Stimulated activated CD8-positive, alpha-beta memory T cell treated with anti-CD3 and anti-CD28 coated beads, Interleukin-12 subunit alpha, Interleukin-12 subunit beta, amount 100 ng/mL, for 1 hour (primary cell): ENCODE results near the gene RASD1.
"Not testable (repeated sequence)": the region's sequence is repeated elsewhere in the genome, so short reads cannot be mapped to it uniquely, and the experiment has no call there.

ENCODE experiments used
- DNase-seq: peaks from one replicate; pipeline ENCODE4 v3.0.0-alpha.2; 2020; ENCODE audit warnings: low read depth

Gene RASD1

DNA sequence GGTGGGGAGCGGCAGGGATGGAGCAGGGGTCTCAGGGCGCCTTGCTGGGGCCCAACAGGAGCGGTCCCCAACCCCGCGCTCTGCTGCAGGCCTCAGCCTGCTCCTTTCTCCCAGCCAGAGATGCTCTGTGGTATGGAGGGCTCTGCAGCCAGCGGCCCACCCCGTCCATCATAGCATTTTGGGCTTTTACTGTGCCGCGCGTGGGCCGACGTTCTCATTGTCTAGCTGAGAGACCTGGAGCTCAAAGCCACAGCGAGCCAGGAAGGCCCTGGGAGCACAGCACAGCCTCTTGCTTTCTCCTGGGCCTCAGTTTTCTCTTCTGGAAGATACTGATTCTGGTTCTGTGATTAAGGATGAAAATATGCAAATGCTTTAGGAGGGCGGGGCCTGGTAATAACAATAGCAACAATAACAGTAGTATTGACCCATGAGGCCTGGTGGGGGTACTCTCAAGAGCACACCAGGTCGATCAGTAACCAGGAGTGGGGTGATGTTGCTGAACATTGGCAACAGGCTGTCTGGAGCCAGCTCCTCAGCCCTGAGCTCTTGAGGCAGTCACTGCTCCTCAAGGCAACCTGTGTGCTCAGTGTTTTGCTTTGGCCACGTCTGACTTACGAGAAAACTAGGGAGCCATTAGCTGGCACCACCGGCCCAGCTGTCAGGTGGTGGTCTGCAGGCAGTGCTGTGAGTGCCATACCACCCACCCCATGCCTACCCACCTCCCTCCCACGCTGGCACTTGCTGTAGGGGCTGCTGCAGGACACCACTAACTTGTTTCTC is 1.1 kb upstream of the RASD1 start:
- no peak for DNase-seq

DNA sequence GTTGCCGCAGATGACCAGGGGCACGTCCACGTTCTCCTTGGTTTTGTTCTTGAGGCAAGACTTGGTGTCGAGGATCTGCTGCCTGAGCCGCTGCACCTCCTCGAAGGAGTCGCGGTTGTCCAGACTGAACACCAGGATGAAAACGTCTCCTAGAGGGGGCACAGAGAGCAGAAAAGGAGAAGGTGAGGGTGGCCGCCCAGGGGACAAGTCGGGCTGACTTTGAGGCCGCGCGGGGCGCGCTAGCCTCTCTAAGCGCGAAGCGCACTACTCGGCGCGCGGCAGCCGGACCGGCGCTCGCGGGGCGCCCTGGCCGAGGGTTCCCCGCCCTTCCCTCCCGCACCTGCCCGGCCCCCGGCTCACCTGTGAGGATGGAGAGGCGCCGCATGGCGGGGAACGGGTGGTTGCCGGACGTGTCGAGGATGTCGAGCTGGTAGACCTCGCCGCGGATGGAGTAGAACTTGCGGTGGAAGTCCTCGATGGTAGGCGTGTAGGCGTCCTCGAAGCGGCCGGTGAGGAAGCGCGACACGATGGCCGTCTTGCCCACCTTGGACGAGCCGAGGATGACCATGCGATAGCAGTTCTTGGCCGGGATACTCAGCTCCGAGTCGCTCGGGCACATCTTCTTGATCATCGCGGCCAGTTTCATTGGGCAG is 533 bp downstream of the RASD1 start:
- no peak for DNase-seq

DNA sequence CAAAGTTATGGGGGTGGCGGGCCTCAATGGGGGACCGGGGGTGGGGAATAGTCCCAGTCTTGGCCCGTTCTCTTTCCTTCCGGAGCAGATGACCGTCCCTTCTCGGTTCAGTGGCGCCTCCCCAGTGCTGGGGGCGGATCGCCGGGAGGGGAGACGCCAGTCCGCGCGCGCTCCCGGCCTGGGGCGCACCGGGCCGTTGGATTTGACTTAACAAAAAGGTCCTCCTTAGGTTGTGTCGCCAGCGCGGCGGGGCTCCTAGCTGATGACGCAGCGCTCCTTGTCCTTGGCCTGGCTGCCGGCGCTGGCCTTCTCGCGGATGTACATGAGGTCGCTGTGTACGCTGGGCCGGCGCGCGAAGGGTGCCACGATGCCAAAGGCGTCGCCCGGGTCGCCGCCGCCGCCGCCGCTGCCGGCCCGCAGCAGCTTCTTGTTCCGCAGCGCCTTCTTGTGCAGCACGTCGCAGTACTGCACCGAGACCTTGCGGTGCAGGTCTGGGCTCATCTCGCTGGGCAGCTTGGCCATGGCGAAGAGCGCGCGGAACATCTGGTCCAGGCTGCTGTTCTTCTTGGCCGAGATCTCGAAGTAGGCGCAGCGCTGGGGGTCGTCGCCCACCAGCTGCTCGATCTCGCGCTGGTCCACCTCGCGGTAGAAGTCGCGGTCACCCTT is 1.2 kb downstream of the RASD1 start:
- DNase-seq: no peak

DNA sequence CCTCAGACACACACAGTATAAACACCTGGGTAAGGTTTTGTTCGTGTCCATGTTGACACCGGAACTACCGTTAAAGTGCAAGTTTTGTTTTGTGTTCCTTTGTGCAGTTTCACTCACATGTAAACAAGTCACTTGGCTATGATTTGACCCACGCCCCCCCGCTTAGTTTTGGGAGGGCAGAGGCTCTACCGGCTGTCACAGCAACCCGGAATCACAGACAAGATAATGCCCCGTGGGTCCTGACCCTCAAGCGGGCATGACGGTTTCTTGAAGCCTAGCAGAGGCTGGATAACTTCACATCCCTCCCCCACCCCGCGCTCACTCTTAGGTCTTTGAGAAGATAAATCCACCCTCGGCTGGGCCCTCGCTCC is 1.7 kb downstream of the RASD1 start:
- DNase-seq: no peak

DNA sequence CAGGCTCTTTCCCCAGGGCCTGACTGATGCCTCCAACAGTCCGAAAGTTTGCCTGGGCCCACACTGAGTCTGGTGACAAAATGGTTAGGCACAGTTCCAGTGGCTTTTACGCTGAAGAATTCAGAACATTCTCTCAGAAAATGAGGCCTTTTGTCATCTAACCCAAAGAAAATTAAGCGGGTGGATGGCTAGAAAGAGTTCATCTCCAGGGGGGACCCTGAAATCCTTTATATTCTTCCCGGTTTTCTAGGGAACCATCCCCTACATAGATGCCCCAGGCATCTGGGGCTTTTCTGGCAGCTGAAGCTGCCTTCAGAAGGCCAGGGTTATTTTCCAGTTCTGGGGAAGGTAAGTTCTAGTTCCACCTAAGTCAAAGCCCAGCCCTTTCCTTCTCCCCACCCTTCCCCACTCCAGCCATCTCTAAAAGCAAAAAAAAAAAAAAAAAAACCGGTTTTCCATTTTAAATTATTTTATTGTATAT is 2.2 kb downstream of the RASD1 start:
- no peak for DNase-seq

DNA sequence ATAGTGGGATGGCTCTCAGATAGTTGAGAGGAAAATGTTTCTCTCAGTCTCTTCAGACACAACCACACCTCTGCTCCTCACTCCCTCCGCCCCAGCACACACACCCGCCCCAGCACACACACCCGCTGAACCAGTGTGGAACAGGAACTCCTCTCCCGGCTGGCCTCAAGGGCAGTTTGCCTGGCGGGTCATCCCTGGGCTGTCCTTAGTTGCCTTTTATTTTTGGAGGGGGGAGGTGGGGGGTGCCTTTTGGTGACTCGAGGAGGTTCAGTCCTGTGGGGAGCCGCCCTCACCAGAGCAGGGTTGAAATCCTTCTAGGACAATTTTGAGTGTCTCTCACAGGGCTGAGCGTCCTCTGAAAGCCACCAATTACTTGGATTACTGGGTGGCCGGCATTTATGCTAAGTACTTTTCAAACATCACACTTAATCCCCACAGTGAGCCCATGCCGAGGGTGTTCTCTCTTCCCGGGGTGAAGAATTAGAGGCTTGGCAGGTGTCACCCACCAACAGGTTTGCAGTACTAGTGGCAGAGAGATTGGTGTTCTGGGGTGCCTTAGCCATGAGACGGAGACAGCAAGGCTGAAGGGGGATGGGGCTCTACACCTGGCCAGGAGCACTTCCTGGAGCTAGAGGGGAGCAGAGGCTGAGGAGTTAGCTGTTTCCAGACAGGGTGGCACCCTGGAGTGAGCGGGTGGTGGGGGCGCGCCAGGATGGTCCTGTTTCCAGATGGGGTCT is 2.8 kb downstream of the RASD1 start:
- no peak for DNase-seq

DNA sequence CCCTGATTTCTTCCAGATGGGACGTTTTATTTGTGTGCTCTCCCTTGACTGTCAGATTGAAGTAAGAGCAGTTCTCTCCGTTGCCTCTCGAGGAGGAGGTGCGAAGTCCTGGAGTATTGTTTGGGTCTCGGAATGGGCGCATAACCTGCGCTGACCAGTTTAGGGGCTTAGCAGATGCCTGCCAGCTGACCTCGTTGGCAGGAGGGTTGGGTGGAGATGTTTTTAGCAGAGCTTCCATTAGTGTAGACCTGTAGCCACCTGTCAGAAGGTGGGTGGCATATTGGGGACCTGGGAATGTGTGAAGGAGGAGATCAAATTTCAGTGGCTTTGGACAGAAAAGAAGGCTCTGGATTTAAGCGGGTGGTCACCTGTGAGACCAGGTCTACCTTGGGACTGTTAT is 3.6 kb downstream of the RASD1 start:
- no peak for DNase-seq

DNA sequence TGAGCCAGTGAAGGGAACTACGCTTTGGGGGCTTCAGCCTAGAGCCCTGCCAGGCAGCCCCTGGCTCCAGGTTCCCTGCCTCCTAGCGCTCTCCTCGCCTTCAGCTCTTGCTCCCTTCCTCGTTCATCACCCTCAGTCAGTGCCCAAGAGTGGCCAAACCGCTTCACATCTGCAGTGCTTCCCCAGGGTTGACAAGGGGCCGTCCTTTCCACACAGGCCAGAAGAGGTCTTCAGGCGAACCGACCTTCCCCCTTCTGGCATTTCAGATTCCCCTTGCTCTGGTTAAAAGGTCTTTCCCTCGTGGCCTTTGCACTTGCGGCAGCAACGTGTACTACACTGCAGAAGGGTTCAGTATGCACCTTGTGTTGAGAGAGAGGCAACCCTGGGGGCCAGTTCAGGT is 4.1 kb downstream of the RASD1 start:
- DNase-seq: no peak

DNA sequence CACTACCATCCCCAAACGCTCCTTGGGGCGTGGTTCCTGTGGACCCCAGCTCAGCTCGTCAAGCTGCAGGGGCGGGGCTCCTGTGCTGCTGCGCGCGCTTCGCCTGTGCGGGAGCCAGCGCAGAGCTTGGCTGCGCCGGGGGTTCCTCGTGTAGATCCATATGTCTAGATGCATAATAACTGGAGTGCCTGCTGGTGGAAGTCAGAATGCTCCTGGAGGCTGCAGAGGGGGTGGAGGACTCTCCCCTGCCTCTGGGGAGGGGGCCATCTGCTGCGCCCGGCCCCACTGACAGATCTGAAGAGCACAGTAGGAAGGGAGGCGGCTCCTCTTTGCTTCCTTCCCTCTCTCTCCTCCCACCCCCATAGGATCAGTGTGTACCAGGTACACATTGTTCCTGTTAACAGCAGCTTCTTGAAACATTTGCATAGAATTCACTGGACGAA is 4.6 kb downstream of the RASD1 start:
- DNase-seq: no peak

DNA sequence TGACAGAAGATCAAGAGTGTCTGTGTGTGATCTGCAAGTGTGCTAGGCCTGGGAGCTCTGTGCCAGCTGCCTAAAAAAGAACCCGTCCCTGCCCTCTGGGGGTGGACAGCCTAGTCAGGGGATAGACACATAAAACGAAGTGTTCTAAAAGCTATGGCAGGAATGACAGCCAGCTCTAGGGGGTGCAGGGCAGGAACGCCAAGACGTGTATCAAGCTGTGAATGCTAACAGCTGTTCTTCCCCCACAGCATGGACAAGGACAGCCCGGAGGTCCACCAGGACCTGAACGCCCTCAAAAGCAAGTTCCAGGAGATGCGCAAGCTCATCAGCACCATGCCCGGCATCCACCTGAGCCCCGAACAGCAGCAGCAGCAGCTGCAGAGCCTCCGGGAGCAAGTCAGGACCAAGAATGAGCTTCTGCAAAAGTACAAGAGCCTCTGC is 5.1 kb downstream of the RASD1 start:
- DNase-seq: no peak

DNA sequence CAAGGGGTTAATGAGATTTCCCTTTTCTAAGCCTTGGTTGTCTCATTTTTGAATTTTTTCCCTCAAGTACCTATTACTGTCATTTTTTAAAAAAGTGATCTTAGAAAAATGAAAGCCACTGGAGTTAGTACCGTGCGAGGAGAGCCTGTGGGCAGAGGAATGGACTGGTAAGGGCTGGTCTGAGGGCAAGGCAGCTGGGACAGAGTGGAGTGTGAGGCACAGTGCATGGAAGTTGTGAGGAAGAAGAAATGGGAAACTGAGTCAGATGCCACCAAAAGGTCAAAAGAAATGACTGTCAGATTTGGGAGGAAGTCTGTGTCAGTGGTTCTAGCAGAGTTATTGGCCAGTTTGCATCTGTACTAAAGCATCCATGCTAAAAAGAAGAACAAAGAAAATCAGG is 8.2 kb downstream of the RASD1 start:
- no peak for DNase-seq

DNA sequence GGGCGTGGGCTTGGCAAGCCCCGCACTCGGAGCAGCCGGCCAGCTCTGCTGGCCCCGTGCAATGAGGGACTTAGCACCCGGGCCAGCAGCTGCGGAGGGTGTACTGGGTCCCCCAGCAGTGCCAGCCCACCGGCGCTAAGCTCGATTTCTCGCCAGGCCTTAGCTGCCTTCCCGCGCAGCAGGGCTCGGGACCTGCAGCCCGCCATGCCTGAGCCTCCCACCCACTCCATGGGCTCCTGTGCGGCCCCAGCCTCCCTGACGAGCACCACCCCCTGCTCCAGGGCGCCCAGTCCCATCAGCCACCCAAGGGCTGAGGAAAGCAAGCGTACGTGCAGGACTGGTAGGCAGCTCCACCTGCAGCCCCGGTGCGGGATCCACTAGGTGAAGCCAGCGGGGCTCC is 9.8 kb downstream of the RASD1 start:
- not testable (repeated sequence) for DNase-seq

DNA sequence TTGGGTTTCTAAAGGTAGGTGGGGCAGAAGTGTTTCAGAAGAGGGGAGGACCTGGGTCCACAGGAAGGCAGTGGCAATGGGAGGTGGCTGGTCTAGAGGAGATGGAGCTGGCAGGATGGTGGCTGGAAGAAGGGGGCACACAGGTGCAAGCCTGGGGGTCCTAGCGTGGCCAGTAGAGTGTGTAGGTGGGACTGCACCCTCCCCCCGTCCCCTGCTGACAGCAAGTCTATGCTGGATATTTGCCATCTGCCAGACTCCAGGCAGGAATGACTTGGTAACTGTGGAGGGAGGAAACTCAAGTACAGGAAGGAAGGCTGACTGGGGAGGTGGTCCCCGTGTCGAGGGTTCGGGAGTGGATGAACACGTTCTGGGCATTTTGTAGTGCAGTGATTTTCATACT is 10.8 kb downstream of the RASD1 start:
- DNase-seq: no peak

DNA sequence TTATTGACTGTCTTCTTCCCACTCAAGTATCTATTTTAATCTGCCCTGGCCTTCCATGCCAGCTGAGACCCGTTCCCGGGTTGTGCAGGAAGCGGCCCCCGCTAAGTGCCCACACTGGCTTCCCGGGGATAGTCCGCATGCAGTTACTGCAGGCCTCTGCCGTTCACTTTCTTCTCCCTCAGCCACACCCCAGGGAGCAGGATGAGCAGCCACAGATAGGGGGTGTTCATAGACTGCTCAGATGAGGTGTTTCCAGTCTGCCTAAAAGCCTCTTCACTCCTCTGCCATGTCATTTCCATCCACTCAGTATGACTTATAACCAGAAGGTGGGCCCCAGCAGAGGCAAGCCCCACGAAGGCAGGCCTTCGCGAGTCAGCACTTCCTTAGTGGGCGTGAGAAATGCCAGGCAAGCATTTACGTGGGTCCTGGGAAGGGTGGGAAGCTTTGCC is 11.7 kb downstream of the RASD1 start:
- DNase-seq: no peak

DNA sequence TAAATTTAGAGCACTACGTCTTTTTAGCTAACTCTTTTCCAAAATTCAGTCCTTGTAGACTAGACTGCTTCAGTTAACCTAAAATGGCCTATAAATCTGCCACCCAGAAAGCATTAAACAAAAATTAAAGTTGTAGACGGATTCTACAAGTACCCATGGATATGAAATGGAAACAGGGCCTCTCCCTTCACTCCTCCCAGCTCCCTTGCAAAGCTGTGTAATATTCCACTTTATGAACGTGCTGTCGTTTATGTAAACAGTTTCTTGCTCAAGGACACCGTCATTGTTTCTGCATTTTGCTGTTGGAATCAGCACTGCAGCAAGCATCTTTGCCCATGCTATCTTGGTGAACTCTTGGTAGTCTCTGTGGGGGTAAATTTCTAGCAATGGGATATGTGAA is 14.3 kb downstream of the RASD1 start:
- DNase-seq: no peak

DNA sequence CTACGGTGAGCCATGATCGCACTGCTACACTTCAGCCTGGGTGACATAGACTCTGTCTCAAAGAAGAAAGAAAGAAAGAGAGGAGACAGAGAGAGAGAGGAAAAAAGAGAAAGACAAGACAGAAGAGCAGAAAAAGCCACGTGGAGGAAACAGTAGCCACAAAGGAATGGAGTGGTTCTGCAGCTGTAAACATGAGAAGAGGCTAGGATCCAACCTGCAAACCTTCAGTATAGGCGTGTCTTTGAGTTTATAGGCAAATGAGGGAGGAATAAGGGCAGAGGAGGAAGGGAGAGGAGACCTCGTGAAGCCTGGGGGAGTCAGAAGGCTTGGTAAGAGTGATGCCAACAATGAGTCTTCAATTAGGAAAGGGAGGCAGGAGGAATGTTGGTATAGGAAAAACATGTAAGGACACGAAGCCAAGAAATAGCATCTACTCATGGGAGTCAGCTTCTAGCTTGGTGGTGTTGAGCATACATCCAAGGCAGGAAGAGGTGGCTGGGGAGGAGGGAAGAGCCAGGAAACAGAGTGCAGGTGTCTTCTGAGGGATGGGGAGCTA is 15.5 kb downstream of the RASD1 start:
- DNase-seq: no peak

DNA sequence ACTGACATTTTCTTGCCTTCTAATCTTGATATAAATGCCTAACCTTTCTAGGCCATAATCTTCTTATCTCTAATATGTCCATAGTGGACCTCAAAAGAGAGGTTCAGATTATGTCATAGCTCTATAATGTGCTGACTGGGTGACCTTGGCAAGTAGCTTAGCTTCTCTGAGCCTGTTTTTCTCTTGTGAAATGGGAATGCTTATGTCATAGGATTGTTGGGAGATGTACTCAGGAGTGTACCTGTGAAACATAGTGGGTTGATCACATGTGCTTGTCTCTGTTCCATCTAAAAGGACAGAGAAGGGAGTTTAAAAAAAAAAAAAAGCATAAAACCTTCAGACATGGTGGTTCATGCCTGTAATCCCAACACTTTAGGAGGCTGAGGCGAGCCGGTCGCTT is 17.0 kb downstream of the RASD1 start:
- no peak for DNase-seq

DNA sequence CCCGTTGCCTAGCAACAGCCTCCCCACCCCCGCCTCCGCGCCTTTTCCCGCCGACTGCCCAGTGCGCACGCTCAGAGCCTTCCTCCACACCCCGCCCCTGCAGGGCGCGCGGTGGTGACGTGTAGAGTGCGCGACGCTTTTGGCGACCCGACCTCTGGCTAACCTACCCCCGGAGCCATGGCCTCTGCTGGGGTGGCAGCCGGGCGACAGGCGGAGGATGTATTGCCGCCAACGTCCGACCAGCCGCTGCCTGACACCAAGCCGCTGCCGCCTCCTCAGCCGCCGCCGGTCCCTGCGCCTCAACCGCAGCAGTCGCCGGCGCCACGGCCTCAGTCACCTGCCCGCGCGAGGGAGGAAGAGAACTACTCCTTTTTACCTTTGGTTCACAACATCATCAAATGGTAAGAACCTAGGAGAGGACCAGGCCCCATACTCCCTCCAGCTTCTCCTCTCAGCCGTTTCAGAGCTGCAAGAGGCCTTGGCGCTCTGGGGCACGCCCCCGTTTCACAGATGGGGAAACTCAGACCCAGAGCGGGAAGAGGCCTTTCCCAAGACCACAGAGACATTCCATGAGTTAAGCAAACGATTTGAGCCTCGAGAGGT is 19.2 kb downstream of the RASD1 start, which contains the start of gene MED9:
Gene MED9, plus strand, starts transcription at position 136 of the 603 bp plus-strand sequence. Its CDS starts 42 bp downstream, at position 178.
- peak; percentile 94 for DNase-seq

DNA sequence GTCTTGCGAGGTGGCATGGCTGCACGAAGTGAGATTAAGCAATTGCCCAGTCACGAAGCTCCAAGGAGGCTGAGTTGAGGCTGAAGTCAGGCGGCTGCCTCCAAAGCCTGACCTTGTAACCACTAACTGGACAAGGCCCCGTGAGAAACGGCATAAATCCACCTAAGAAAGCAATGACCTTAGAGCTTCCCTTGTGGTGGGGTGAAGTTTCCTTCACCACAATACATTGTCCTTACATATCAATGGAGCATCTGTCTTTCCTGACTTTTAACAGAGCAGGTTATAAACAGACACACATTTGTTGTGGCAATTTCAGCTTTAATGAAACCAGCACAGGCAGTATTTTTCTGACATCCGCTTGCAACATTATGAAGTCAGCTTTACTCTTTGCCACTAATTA is 21.9 kb downstream of the RASD1 start:
- no peak for DNase-seq

DNA sequence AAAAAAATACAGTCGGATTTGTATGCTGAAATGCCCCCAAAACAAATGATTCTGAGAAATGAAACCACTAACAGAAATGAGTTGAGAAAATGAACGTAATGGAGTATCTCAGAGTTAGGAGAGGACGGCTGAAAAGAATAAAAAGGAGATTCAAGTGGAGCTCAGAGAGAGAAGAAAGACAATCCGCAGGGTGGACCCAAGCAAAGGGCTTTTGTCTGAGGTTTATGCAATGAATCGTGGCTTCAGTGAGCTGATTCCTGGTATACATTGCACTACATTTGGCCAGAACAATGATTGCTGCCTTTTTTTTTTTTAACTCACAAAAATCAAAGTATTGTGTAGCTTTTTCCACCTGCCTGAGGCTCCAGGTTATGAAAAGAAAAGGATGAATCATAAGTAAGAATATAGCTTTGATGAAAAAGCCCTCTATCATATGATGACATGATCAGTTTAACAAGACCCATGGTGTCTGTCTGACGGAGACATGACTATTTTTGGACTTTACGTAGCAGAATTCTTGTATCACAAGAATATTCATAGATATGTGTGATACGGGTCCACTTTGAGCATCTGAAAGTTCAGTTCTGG is 23.8 kb downstream of the RASD1 start:
- no peak for DNase-seq

DNA sequence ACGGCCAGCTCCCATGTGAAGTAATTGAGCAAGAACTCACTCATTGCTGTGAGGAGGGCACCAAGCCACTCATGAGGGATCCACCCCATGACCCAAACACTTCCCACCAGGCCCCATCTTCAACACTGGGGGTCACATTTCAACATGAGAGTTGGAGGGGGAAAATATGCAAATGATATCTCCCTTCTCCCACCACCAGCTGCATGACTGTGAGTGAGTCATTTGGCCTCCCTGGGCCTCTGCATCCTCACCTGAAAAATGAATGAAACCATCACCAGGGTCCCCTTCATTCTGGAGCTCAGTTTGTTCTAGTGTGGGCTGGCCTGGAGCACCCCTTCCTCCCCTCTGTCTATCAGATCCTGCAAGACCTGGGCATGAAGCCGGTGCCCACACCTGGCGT is 26.2 kb downstream of the RASD1 start:
- no peak for DNase-seq
